ENCODE data around the gene CNTNAP2. TPM values are rescaled to one million over a fixed set of nuclear protein-coding genes. Genes with fewer than 3 reads are reported as not detected.

The CNTNAP2 gene
- total and polyA plus RNA-seq, 2 of the 13 experiments (the other 11 are each of a cell fraction or from before 2014, with no cell fraction given) = 0.40 to 0.42 TPM

DNA sequence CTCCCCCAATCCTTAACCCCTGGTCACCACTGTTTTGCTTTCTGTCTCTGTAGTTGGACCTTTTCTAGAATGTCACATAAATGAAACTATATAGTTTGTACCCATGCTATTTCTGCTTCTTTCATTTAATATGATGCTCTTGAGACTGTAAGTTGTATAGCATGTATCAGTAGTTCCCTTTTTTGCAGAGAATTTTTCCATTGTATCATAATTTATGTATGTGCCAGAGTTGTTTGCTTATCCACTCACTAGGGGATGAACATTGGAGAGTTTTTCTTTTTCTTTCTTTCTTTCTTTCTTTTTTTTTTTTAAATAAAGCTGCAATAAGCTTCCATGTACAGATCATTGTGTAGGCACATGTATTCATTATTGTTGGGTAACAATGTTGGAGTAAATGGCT lies 544.8 kb downstream of the CNTNAP2 start (continued):
- TF ChIP-seq, protein P1, sequence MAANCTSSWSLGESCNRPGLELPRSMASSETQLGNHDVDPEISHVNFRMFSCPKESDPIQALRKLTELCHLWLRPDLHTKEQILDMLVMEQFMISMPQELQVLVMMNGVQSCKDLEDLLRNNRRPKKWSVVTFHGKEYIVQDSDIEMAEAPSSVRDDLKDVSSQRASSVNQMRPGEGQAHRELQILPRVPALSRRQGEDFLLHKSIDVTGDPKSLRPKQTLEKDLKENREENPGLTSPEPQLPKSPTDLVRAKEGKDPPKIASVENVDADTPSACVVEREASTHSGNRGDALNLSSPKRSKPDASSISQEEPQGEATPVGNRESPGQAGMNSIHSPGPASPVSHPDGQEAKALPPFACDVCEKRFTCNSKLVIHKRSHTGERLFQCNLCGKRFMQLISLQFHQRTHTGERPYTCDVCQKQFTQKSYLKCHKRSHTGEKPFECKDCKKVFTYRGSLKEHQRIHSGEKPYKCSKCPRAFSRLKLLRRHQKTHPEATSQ (CRISPR knock-in tag; IDR thresholded peaks at IDR 0.05; ENCODE audit: borderline replicate concordance) = no peak
- TF ChIP-seq TAF15 (IDR thresholded peaks at IDR 0.05; ENCODE audit: low read depth, low read length, poor library complexity, severe bottlenecking) (no peak), JUND (CRISPR knock-in tag; IDR thresholded peaks at IDR 0.05) (no peak), YY1 (IDR thresholded peaks at IDR 0.05; ENCODE audit: insufficient read depth, insufficient replicate concordance, low read depth, low read length) (no peak)
- TF ChIP-seq, protein P2, sequence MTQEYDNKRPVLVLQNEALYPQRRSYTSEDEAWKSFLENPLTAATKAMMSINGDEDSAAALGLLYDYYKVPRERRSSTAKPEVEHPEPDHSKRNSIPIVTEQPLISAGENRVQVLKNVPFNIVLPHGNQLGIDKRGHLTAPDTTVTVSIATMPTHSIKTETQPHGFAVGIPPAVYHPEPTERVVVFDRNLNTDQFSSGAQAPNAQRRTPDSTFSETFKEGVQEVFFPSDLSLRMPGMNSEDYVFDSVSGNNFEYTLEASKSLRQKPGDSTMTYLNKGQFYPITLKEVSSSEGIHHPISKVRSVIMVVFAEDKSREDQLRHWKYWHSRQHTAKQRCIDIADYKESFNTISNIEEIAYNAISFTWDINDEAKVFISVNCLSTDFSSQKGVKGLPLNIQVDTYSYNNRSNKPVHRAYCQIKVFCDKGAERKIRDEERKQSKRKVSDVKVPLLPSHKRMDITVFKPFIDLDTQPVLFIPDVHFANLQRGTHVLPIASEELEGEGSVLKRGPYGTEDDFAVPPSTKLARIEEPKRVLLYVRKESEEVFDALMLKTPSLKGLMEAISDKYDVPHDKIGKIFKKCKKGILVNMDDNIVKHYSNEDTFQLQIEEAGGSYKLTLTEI (CRISPR knock-in tag; conservative IDR thresholded peaks at IDR 0.05) = no peak
- TF ChIP-seq, protein P3, sequence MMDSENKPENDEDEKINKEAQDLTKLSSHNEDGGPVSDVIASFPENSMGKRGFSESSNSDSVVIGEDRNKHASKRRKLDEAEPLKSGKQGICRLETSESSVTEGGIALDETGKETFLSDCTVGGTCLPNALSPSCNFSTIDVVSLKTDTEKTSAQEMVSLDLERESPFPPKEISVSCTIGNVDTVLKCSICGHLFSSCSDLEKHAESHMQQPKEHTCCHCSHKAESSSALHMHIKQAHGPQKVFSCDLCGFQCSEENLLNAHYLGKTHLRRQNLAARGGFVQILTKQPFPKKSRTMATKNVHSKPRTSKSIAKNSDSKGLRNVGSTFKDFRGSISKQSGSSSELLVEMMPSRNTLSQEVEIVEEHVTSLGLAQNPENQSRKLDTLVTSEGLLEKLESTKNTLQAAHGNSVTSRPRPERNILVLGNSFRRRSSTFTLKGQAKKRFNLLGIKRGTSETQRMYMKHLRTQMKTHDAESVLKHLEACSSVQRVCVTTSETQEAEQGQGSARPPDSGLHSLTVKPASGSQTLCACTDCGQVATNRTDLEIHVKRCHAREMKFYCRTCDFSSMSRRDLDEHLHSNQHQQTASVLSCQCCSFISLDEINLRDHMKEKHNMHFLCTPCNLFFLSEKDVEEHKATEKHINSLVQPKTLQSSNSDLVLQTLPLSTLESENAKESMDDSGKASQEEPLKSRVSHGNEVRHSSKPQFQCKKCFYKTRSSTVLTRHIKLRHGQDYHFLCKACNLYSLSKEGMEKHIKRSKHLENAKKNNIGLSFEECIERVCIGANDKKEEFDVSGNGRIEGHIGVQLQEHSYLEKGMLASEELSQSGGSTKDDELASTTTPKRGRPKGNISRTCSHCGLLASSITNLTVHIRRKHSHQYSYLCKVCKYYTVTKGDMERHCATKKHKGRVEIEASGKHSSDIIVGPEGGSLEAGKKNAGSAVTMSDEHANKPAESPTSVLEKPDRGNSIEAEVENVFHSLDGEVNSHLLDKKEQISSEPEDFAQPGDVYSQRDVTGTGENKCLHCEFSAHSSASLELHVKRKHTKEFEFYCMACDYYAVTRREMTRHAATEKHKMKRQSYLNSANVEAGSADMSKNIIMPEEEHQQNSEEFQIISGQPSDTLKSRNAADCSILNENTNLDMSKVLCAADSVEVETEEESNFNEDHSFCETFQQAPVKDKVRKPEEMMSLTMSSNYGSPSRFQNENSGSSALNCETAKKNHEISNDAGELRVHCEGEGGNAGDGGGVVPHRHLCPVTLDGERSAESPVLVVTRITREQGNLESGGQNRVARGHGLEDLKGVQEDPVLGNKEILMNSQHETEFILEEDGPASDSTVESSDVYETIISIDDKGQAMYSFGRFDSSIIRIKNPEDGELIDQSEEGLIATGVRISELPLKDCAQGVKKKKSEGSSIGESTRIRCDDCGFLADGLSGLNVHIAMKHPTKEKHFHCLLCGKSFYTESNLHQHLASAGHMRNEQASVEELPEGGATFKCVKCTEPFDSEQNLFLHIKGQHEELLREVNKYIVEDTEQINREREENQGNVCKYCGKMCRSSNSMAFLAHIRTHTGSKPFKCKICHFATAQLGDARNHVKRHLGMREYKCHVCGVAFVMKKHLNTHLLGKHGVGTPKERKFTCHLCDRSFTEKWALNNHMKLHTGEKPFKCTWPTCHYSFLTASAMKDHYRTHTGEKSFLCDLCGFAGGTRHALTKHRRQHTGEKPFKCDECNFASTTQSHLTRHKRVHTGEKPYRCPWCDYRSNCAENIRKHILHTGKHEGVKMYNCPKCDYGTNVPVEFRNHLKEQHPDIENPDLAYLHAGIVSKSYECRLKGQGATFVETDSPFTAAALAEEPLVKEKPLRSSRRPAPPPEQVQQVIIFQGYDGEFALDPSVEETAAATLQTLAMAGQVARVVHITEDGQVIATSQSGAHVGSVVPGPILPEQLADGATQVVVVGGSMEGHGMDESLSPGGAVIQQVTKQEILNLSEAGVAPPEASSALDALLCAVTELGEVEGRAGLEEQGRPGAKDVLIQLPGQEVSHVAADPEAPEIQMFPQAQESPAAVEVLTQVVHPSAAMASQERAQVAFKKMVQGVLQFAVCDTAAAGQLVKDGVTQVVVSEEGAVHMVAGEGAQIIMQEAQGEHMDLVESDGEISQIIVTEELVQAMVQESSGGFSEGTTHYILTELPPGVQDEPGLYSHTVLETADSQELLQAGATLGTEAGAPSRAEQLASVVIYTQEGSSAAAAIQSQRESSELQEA (CRISPR knock-in tag; IDR thresholded peaks at IDR 0.05; ENCODE audit: not compliant biosample characterization) = no peak
